Stimulated activated CD8-positive, alpha-beta memory T cell treated with anti-CD3 and anti-CD28 coated beads, Interleukin-15, amount 100 ng/mL, for 48 hours (primary cell): ENCODE measurements around the gene MAP3K4.
"Not testable (repeated sequence)": the region's sequence is repeated elsewhere in the genome, so short reads cannot be mapped to it uniquely, and the experiment has no call there.

Experiments used
- DNase-seq, 2 donors: peaks; one replicate each; pipeline ENCODE4 v3.0.0-alpha.2; 2020; ENCODE audit warnings: low read depth in 2 of 2

MAP3K4 gene

DNA sequence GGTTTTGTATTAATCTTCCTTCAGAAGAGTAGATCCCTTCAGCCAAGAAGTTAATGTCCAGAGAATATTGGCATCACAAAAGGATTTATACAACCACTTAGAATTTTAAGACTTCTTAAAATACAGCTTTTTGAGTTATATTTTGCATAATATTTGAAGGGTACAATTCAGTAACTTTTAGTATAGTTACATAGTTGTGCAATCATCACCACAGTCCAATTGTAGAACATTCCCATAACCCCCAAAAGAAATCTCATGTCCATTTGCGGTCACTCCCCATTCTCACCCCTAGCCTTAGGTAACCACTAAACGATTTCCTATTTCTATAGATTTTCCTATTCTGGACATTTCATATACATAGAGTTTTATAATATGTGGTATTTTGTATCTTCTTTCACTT, 126.4 kb downstream of the MAP3K4 start:
- DNase-seq: no peak

- DNase-seq: not testable (repeated sequence)
Observed at GRCh38 chr6:161123319-161123718, 131.8 kb downstream of the MAP3K4 start.

- no peak for DNase-seq
Observed at GRCh38 chr6:161125591-161125990, 134.0 kb downstream of the MAP3K4 start.

GRCh38 chr6:161127071-161127740, 135.6 kb downstream of the MAP3K4 start:
- no peak for DNase-seq

DNA sequence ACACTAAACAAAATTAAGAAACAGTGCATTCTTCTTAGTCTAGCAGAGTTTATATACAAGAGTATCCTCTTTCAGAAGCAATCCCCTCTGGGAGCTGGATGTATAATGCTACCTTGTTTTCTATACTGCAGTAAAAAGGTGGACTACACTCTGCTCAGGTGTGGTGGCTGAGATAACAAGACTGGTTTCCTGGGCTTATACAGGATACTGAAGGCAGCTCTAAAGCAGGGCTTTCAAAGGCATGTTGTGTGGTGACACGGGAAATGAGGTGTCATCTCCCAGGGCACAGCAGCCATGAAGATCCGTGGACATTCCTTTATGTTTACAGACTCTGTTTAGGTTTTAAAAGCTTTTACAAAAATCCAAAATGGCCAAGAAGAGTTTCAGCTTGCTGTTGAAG, 136.7 kb downstream of the MAP3K4 start:
- DNase-seq: no peak

- peak; percentile 12 to 27 for DNase-seq
Observed at GRCh38 chr6:161128680-161129196, 137.2 kb downstream of the MAP3K4 start.

- DNase-seq: no peak
Observed at GRCh38 chr6:161130541-161130940, 139.0 kb downstream of the MAP3K4 start.

DNA sequence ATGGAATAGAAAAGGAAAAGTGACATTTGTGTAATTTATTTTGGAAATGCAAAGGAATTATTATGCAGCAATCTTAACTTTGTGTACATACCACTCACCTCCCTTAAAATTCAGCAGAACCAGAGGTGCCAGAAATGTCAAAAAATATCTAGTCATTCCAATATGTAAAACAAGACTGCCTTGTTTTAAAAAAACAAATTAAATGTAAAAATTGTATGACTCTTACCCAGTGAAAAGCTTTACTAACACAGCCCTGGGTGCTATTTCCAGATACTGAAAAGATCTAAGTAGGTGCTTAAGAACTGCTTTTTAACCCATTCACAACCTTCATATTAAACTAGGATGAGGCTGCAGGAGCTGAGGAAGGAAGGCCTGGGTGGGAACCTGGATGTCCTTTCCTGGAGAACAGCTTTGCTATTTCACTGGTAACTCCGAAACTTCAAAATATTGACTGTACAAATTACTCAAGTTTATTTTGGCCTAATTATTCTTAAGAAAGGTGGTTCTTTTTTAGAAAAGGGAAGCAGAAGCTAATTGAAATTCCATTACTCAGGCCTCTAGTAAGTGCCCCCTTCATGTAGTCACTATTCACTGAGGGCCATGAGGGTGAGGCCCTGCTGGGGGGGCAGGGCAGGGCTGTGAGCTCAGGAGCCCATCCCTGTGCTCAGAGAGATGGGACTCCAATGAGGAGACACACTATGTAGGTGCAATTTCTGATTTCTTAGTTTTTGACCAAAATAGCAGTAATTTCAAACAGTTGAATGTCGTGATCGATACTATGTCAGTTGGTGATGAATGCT, 139.6 kb downstream of the MAP3K4 start:
- no peak for DNase-seq

DNA sequence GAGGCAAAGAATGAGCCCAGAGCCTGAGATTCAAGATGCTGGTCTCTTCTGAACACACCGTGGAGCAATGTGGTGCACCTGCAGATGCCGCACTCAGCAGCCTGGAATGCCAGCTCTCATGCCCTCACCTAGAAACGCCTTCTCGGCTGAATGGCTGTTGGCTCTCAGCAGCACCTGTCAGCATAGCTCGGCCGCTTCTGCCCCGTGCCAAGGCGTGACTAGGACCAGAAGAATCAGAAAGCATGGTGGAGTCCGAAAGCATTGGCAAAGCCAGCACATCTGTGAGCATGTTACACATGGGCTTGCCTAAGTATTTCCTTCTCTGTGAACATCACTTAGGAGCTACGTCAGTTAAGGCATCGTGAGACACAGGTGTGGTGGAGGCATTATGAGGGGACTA, 140.8 kb downstream of the MAP3K4 start:
- DNase-seq: no peak

GRCh38 chr6:161133963-161134362, 142.4 kb downstream of the MAP3K4 start:
- DNase-seq: no peak

GRCh38 chr6:161134550-161135298, 143.2 kb downstream of the MAP3K4 start:
- no peak for DNase-seq

DNA sequence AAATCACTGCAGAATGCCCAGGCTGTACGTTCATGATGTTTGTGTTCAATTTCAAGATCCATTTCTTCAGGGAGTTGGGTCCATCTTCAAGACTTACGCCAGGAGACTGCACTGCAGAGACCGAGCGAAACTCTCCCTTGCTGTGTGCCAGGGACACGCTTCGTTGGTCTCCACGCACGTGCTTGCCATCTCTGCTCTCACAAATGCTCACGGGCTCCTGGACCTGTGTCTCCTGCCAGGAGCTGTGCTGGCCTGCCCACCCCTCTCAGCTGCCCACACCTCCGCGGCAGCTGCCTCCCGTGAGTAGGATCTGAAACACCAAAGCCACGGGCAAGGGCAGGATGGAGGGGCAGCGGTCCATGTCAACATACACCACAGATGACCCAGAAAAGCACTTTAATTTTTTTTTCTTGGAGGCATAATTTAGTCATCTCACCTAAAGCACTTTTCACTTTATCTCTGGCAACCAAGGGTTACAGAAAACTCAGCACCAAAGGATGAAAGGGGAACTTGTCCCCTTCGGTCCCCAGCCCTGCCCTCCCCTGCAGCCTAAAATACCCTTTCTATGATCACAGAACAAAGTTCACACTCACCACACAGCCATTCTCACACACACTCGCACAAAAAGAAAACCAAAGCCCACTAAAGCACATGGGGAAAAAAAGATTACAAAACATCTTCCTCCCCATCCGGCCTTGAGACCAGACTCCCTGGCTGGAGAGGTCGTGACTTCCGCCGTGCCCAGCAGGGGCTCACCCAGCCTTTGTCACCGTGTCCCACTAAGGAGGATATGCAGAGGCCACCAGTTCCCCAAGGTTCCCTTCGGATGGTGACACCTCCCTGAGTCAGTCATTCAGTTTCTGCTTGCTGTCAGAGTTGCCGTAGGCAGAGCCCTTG, 144.4 kb downstream of the MAP3K4 start:
- no peak for DNase-seq

GRCh38 chr6:161136655-161137054, 145.1 kb downstream of the MAP3K4 start:
- no peak for DNase-seq

- DNase-seq: no peak
Observed at GRCh38 chr6:161137320-161137719, 145.8 kb downstream of the MAP3K4 start.

- no peak for DNase-seq
Observed at GRCh38 chr6:161137839-161138542, 146.4 kb downstream of the MAP3K4 start.

- DNase-seq: no peak
Observed at GRCh38 chr6:161138543-161139303, 147.2 kb downstream of the MAP3K4 start.

DNA sequence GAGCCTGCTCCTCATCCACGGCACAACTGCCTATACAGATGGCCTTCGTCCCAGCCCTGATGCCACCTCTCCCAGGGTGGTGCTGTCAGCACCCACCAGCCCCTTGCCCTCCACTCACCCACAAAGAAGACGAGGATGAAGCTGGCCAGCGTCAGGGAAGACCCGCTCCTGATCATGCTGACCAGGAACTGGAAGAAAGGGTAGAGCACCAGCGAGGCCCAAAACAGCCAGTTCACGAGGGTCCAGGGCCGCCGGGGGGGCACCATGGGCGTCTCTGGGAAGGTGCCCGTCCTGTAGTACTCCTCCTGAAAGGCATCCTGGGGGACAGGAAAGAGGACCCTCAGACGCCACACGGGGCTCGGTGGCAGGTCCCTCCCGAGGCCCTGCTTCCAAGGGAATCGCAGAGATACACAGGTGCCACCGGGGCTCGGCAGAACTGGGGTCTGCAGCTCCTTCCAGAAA, 147.8 kb downstream of the MAP3K4 start:
- DNase-seq: no peak

GRCh38 chr6:161139766-161140553, 148.4 kb downstream of the MAP3K4 start:
- DNase-seq: no peak

DNA sequence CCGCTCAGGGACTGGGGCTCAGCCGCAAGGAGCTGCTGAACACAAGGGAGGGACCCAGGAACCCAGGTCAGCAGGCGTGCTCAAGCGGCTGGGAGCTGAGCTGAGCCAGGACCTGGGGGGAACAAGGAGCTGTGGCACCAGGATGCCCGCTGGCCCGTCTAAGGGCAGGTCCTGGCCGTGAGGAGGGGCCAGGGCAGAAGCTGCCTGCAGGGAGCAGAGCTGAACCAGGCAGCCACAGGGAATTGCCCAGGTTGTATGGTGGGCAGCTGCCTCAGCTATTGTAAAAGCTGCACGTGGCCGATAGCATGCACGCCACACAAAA, 148.9 kb downstream of the MAP3K4 start:
- no peak for DNase-seq
